CD14-positive monocyte (primary cell): Measurements from ENCODE around the gene LEMD1. TPM values are rescaled to one million over a fixed set of nuclear protein-coding genes. Genes with fewer than 3 reads are reported as not detected.

Experiments
- DNase-seq, 3 donors: peaks; one replicate each; pipeline ENCODE4 v3.0.0-alpha.2; 2011 to 2022
- H2AFZ ChIP-seq: 2 replicates; pipeline ENCODE4 v1.6.0; 2012; ENCODE audit warnings: mild to moderate bottlenecking, low read depth, low read length, inconsistent platforms; ENCODE audit not compliant: insufficient read depth, poor library complexity, severe bottlenecking
- H3K27ac ChIP-seq, 2 donors: 1 replicate in 1 of 2; 2 replicates in 1 of 2; pipeline ENCODE4 v1.5.1; 2012 to 2013; ENCODE audit warnings: low read length in 2 of 2, control low read depth in 1 of 2, inconsistent platforms in 1 of 2, low read depth in 1 of 2, mild to moderate bottlenecking in 1 of 2
- H3K27me3 ChIP-seq, 2 donors: one replicate each; pipeline versions ENCODE4 v1.6.0 to v1.6.1; 2011 to 2013; ENCODE audit warnings: low read length in 2 of 2; ENCODE audit not compliant: control insufficient read depth in 2 of 2, insufficient read depth in 2 of 2
- H3K36me3 ChIP-seq, 2 donors: replicated peaks in 1 of 2; 1 replicate in 1 of 2; 2 replicates in 1 of 2; pipeline versions ENCODE4 v1.5.1 to v1.6.1; 2012 to 2013; ENCODE audit warnings: low read length in 2 of 2, control low read depth in 1 of 2, inconsistent platforms in 1 of 2, mild to moderate bottlenecking in 1 of 2; ENCODE audit not compliant: insufficient read depth in 2 of 2, control insufficient read depth in 1 of 2
- H3K4me1 ChIP-seq, 2 donors: 1 replicate in 1 of 2; 2 replicates in 1 of 2; pipeline versions ENCODE4 v1.5.1 to v1.6.1; 2012 to 2013; ENCODE audit warnings: low read length in 2 of 2, control low read depth in 1 of 2, inconsistent platforms in 1 of 2, mild to moderate bottlenecking in 1 of 2, moderate library complexity in 1 of 2; ENCODE audit not compliant: insufficient read depth in 2 of 2, control insufficient read depth in 1 of 2
- H3K4me2 ChIP-seq: replicated peaks from 2 replicates; pipeline ENCODE3; 2012; ENCODE audit warnings: low read length, moderate library complexity, mild to moderate bottlenecking; ENCODE audit not compliant: poor library complexity, severe bottlenecking; ENCODE audit errors: extremely low read depth
- H3K4me3 ChIP-seq, 3 experiments: fragments of 200-600 bp in 1 of 3; sonication (generic) in 1 of 3; replicated peaks in 1 of 3; 1 replicate in 2 of 3; 2 replicates in 1 of 3; pipeline ENCODE4 v1.5.1; 2011 to 2013; ENCODE audit warnings: low read length in 3 of 3, mild to moderate bottlenecking in 3 of 3, control low read depth in 2 of 3, low read depth in 2 of 3, inconsistent platforms in 1 of 3, moderate library complexity in 1 of 3
- H3K79me2 ChIP-seq: 2 replicates; pipeline ENCODE4 v1.6.0; 2012; ENCODE audit warnings: mild to moderate bottlenecking, control low read depth, inconsistent platforms, low read length, moderate library complexity; ENCODE audit not compliant: insufficient read depth
- H3K9ac ChIP-seq: 2 replicates; pipeline ENCODE4 v1.6.0; 2017; ENCODE audit warnings: low read length, mild to moderate bottlenecking; ENCODE audit not compliant: insufficient read depth, poor library complexity, severe bottlenecking
- H3K9me3 ChIP-seq, 2 donors: replicated peaks in 1 of 2; 1 replicate in 1 of 2; 2 replicates in 1 of 2; pipeline versions ENCODE4 v1.5.1 to v1.6.1; 2012 to 2013; ENCODE audit warnings: low read length in 2 of 2, control low read depth in 1 of 2; ENCODE audit not compliant: control insufficient read depth in 1 of 2, insufficient read depth in 1 of 2
- H4K20me1 ChIP-seq: 2 replicates; pipeline ENCODE4 v1.6.0; 2012; ENCODE audit warnings: mild to moderate bottlenecking, low read length, control low read depth, moderate library complexity; ENCODE audit not compliant: insufficient read depth
- H3K27ac Mint-ChIP-seq, 7 donors: one replicate each; pipeline ENCODE4 v1.8.0; 2020; ENCODE audit warnings: mild to moderate bottlenecking in 7 of 7, mixed read lengths in 7 of 7, moderate library complexity in 6 of 7, inconsistent platforms in 2 of 7
- H3K27me3 Mint-ChIP-seq, 3 donors: one replicate each; pipeline ENCODE4 v1.8.0; 2021 to 2022; ENCODE audit warnings: low read depth in 3 of 3, mild to moderate bottlenecking in 3 of 3, mixed read lengths in 3 of 3, moderate library complexity in 3 of 3, inconsistent platforms in 1 of 3
- H3K36me3 Mint-ChIP-seq, 2 donors: one replicate each; pipeline ENCODE4 v1.8.0; 2020; ENCODE audit warnings: mixed read lengths in 2 of 2, inconsistent platforms in 1 of 2, mild to moderate bottlenecking in 1 of 2
- H3K4me1 Mint-ChIP-seq: one replicate; pipeline ENCODE4 v1.8.0; 2020; ENCODE audit warnings: mild to moderate bottlenecking, mixed read lengths
- H3K4me3 Mint-ChIP-seq, 2 donors: one replicate each; pipeline ENCODE4 v1.8.0; 2020; ENCODE audit warnings: mild to moderate bottlenecking in 2 of 2, mixed read lengths in 2 of 2, moderate library complexity in 1 of 2
- H3K9me3 Mint-ChIP-seq, 7 donors: one replicate each; pipeline ENCODE4 v1.8.0; 2020 to 2022; ENCODE audit warnings: mixed read lengths in 7 of 7, mild to moderate bottlenecking in 6 of 7, moderate library complexity in 6 of 7, inconsistent platforms in 2 of 7
- WGBS: methylation state at CpG from one replicate; pipeline ENCODE4 v1.1.5; 2013; ENCODE audit warnings: missing lambda C conversion rate; ENCODE audit not compliant: insufficient coverage; 5-methylcytosine and 5-hydroxymethylcytosine counted together
- intact Hi-C, 2 donors: fragments of 100-400 bp; cut with micrococcal nuclease; formaldehyde crosslinking; loops; one replicate each; pipeline versions ENCODE4 v1.15.0 to v1.15.1; 2023
- polyA plus RNA-seq, 3 donors: library from polyadenylated mRNA; depleted of rRNA in 1 of 3; unstranded in 2 of 3; stranded (reverse) in 1 of 3; fragments of 300-500 nt in 2 of 3; fragments of >200 nt in 1 of 3; fragmentation: Illumina TruSeq in 2 of 3; gene quantifications; 1 replicate in 2 of 3; 2 replicates in 1 of 3; pipeline ENCODE4 v1.2.3, GENCODE V29; 2012 to 2021
- TF ChIP-seq, protein P1 (sequence below): fragments of 200-600 bp; IDR thresholded peaks from one replicate; pipeline ENCODE4 v1.8.0; 2022; ENCODE audit warnings: antibody characterized with exemption, mild to moderate bottlenecking

The LEMD1 gene
- polyA plus RNA-seq, 3 donors, result not detected

- H2AFZ ChIP-seq, result no peak overlapping the region
- WGBS, result 100% methylated on average over 1 of the region's 4 CpGs
- H3K4me3 ChIP-seq, result no peak overlapping the region
- Mint-ChIP-seq H3K36me3 (no peaks in the 10 kb centered on the region), H3K27me3 (peaks cover 2 to 20% (median 8%) of the 10 kb centered on the region in 3 donors), H3K4me1 (no peaks in the 10 kb centered on the region), H3K9me3 (peaks cover 0 to 2% (median 0%) of the 10 kb centered on the region in 7 donors), H3K4me3 (no peak overlapping the region), H3K27ac (no peak overlapping the region)
- intact Hi-C loops, result no loop called here
- H3K4me2 ChIP-seq, result no peak overlapping the region
- no peak for DNase-seq
- H3K27ac ChIP-seq, result no peak overlapping the region
- no peaks in the 10 kb centered on the region for H3K36me3 ChIP-seq
- H3K79me2 ChIP-seq, result no peaks in the 10 kb centered on the region
- H4K20me1 ChIP-seq, result no peaks in the 10 kb centered on the region
- H3K9me3 ChIP-seq, result no peaks in the 10 kb centered on the region
- peaks cover 2 to 3% of the 10 kb centered on the region in 2 donors for H3K27me3 ChIP-seq
- H3K4me1 ChIP-seq, result no peaks in the 10 kb centered on the region
- H3K9ac ChIP-seq, result no peak overlapping the region
- TF ChIP-seq, protein P1, sequence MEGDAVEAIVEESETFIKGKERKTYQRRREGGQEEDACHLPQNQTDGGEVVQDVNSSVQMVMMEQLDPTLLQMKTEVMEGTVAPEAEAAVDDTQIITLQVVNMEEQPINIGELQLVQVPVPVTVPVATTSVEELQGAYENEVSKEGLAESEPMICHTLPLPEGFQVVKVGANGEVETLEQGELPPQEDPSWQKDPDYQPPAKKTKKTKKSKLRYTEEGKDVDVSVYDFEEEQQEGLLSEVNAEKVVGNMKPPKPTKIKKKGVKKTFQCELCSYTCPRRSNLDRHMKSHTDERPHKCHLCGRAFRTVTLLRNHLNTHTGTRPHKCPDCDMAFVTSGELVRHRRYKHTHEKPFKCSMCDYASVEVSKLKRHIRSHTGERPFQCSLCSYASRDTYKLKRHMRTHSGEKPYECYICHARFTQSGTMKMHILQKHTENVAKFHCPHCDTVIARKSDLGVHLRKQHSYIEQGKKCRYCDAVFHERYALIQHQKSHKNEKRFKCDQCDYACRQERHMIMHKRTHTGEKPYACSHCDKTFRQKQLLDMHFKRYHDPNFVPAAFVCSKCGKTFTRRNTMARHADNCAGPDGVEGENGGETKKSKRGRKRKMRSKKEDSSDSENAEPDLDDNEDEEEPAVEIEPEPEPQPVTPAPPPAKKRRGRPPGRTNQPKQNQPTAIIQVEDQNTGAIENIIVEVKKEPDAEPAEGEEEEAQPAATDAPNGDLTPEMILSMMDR, result no peak
Measured at GRCh38 chr1:205382561-205382960, 39.3 kb downstream of the LEMD1 start.

DNA sequence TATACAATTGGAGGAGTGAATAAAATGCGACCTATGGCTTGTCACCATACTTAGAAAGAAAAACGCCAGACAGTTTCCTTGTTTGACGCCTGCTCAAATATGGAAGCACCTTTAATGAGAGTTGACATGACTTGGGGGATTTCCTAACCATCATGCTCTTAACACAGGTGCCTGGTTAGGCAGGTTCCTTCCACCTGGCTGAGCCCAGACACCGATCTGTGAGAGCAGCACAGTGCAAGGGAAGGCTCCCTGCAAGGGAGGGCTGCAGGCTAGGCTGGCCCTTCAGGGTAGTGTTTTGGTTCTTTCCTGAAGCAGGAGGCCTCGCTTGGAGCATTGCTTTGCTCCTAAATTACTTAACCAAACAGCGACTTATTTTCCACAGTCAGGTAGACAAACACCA is 40.6 kb downstream of the LEMD1 start:
- Histone ChIP-seq H3K27ac (no peak overlapping the region), H3K36me3 (no peaks in the 10 kb centered on the region), H3K4me1 (no peaks in the 10 kb centered on the region), H3K4me3 (no peak overlapping the region), H3K9ac (no peak overlapping the region), H3K27me3 (peaks cover 3 to 7% of the 10 kb centered on the region in 2 donors), H4K20me1 (no peaks in the 10 kb centered on the region), H3K4me2 (no peak overlapping the region), H3K79me2 (no peaks in the 10 kb centered on the region), H3K9me3 (no peaks in the 10 kb centered on the region), H2AFZ (no peak overlapping the region)
- Mint-ChIP-seq H3K9me3 (peaks cover 0 to 2% (median 0%) of the 10 kb centered on the region in 7 donors), H3K36me3 (no peaks in the 10 kb centered on the region), H3K27me3 (peaks cover 8 to 30% (median 15%) of the 10 kb centered on the region in 3 donors), H3K27ac (no peak overlapping the region), H3K4me3 (no peak overlapping the region), H3K4me1 (no peaks in the 10 kb centered on the region)
- WGBS, result 90% methylated on average over 5 of the region's 6 CpGs
- TF ChIP-seq, protein P1, result no peak
- DNase-seq, result no peak
- intact Hi-C loops, result no loop called here
